Caco-2 (cell line): ENCODE measurements around the gene AKNA. TPM values are rescaled to one million over a fixed set of nuclear protein-coding genes. Genes with fewer than 3 reads are reported as not detected.

Source experiments
- BruUV-seq: library from RNA; stranded (reverse); fragments of 400-500 nt; replicated peaks from 2 replicates; lab custom pipeline; 2021; lab: Mats Ljungman, UMichigan
- CTCF ChIA-PET: fragments of 300-600 bp; sonication (Branson Sonifier 250); formaldehyde crosslinking; loops from one replicate; lab custom pipeline; 2022; ENCODE audit warnings: antibody characterized with exemption; lab: Charles Lee
- POLR2A ChIA-PET: fragments of 300-600 bp; sonication (Branson Sonifier 250); formaldehyde crosslinking; loops from one replicate; lab custom pipeline; 2022; ENCODE audit warnings: antibody characterized with exemption; lab: Charles Lee
- DNase-seq, 2 experiments: peaks; one replicate each; pipeline versions ENCODE4 v3.0.0 to v3.0.0-alpha.2; 2020 to 2022
- H3K27me3 ChIP-seq: replicated peaks from 2 replicates; pipeline ENCODE4 v1.6.0; 2011; ENCODE audit warnings: low read length; ENCODE audit not compliant: control insufficient read depth, insufficient read depth
- H3K36me3 ChIP-seq: 2 replicates; pipeline ENCODE4 v1.5.1; 2011; ENCODE audit warnings: low read length; ENCODE audit not compliant: control insufficient read depth, insufficient read depth
- H3K4me1 ChIP-seq: fragments of 250-450 bp; sonication (Bioruptor Pico); 2 replicates; pipeline ENCODE4 v1.5.1; 2020; ENCODE audit warnings: mild to moderate bottlenecking
- H3K4me3 ChIP-seq: 2 replicates; pipeline ENCODE4 v1.5.1; 2011; ENCODE audit warnings: low read depth, mild to moderate bottlenecking, control low read depth, low read length
- H3K9me3 ChIP-seq: fragments of 250-450 bp; sonication (Bioruptor Pico); 2 replicates; pipeline ENCODE4 v1.5.1; 2020; ENCODE audit warnings: mild to moderate bottlenecking, moderate library complexity
- H3K27ac Mint-ChIP-seq: one replicate; pipeline ENCODE4 v1.8.0; 2022; ENCODE audit warnings: mixed read lengths; ENCODE audit not compliant: unreplicated experiment
- H3K27me3 Mint-ChIP-seq: one replicate; pipeline ENCODE4 v1.8.0; 2022; ENCODE audit warnings: mixed read lengths; ENCODE audit not compliant: insufficient read depth, unreplicated experiment
- H3K36me3 Mint-ChIP-seq: one replicate; pipeline ENCODE4 v1.8.0; 2022; ENCODE audit warnings: mild to moderate bottlenecking, mixed read lengths; ENCODE audit not compliant: insufficient read depth, unreplicated experiment
- H3K4me1 Mint-ChIP-seq: one replicate; pipeline ENCODE4 v1.8.0; 2022; ENCODE audit warnings: low read depth, mixed read lengths; ENCODE audit not compliant: unreplicated experiment
- H3K4me3 Mint-ChIP-seq: one replicate; pipeline ENCODE4 v1.8.0; 2022; ENCODE audit warnings: mild to moderate bottlenecking, moderate library complexity, mixed read lengths; ENCODE audit not compliant: unreplicated experiment
- H3K9me3 Mint-ChIP-seq: one replicate; pipeline ENCODE4 v1.8.0; 2022; ENCODE audit warnings: mixed read lengths; ENCODE audit not compliant: unreplicated experiment
- CTCF ChIP-seq, 2 experiments: fragments of 200-600 bp in 1 of 2; IDR thresholded peaks; 1 replicate in 1 of 2; 2 replicates in 1 of 2; pipeline versions ENCODE4 v1.5.1 to v1.8.0; 2011 to 2022; ENCODE audit warnings: antibody characterized with exemption in 1 of 2, control low read depth in 1 of 2, inconsistent platforms in 1 of 2, low read depth in 1 of 2, low read length in 1 of 2, mild to moderate bottlenecking in 1 of 2, moderate library complexity in 1 of 2; ENCODE audit not compliant: insufficient read depth in 1 of 2, severe bottlenecking in 1 of 2, unreplicated experiment in 1 of 2
- intact Hi-C: fragments of 100-400 bp; cut with micrococcal nuclease; formaldehyde crosslinking; loops from one replicate; pipeline ENCODE4 v1.10.0; 2022; ENCODE audit not compliant: unreplicated experiment
- total RNA-seq: library from RNA; stranded (reverse); gene quantifications from 2 replicates; pipeline ENCODE4 v1.2.3, GENCODE V29; 2022

The AKNA gene
- total RNA-seq, 1 experiment from 2014 or later, result 57.8 TPM

GRCh38 chr9:114349713-114350480 is 37.9 kb downstream of the AKNA start:
- Mint-ChIP-seq H3K4me1 (peaks cover 15% of the 10 kb centered on the region), H3K4me3 (peak overlapping the region; percentile 0), H3K27me3 (no peaks in the 10 kb centered on the region), H3K9me3 (no peaks in the 10 kb centered on the region), H3K27ac (peak overlapping the region; percentile 69), H3K36me3 (peaks cover 40% of the 10 kb centered on the region)
- no peak for TF ChIP-seq CTCF (IDR thresholded peaks at IDR 0.05; ENCODE audit: insufficient read depth in 1 of 2, low read depth in 1 of 2, low read length in 1 of 2, severe bottlenecking in 1 of 2, unreplicated experiment in 1 of 2)
- POLR2A ChIA-PET, result interaction anchor here (0.7 kb wide), 1 partner anchor 237 kb away, joined by 4 read pairs; no protein-coding TSS in a partner anchor
- intact Hi-C loops, result loop anchor here (2.0 kb wide), 1 partner anchor 47 kb away; no protein-coding TSS in a partner anchor
- DNase-seq, result no peak
- Histone ChIP-seq H3K4me1 (peaks cover 17% of the 10 kb centered on the region), H3K9me3 (no peaks in the 10 kb centered on the region), H3K4me3 (no peak overlapping the region), H3K36me3 (peaks cover 2% of the 10 kb centered on the region; the same call in 1 of the 2 replicates), H3K27me3 (no peaks in the 10 kb centered on the region)
- no TSS peak for BruUV-seq
- CTCF ChIA-PET, result interaction anchor here (0.5 to 0.7 kb wide), 2 partner anchors 43 to 718 kb away, joined by 3 to 4 read pairs; no protein-coding TSS in a partner anchor

- H3K27me3 Mint-ChIP-seq, result no peaks in the 10 kb centered on the region
- H3K36me3 Mint-ChIP-seq, result peaks cover 40% of the 10 kb centered on the region
- intact Hi-C loops, result loop anchor here (2.0 kb wide), 1 partner anchor 48 kb away; no protein-coding TSS in a partner anchor
- no peak for TF ChIP-seq CTCF (IDR thresholded peaks at IDR 0.05; ENCODE audit: insufficient read depth in 1 of 2, low read depth in 1 of 2, low read length in 1 of 2, severe bottlenecking in 1 of 2, unreplicated experiment in 1 of 2)
- Histone ChIP-seq H3K4me1 (peaks cover 17% of the 10 kb centered on the region), H3K36me3 (peaks cover 2% of the 10 kb centered on the region; the same call in 1 of the 2 replicates), H3K27me3 (no peaks in the 10 kb centered on the region), H3K4me3 (no peak overlapping the region), H3K9me3 (no peaks in the 10 kb centered on the region)
- peak overlapping the region; percentile 0 for H3K4me3 Mint-ChIP-seq
- H3K4me1 Mint-ChIP-seq, result peaks cover 15% of the 10 kb centered on the region
- H3K9me3 Mint-ChIP-seq, result no peaks in the 10 kb centered on the region
- no TSS peak for BruUV-seq
- DNase-seq, result peak; percentile 80 to 81
- peak overlapping the region; percentile 69 for H3K27ac Mint-ChIP-seq
- ChIA-PET POLR2A (no interaction called here), CTCF (interaction anchor here (0.9 kb wide), 1 partner anchor 267 kb away, joined by 3 read pairs; no protein-coding TSS in a partner anchor)
Measured at GRCh38 chr9:114348906-114349482, 38.8 kb downstream of the AKNA start.

- intact Hi-C loops, result loop anchor here (2.0 kb wide), 1 partner anchor 48 kb away; no protein-coding TSS in a partner anchor
- H3K36me3 Mint-ChIP-seq, result peaks cover 40% of the 10 kb centered on the region
- Histone ChIP-seq H3K36me3 (peaks cover 2% of the 10 kb centered on the region; the same call in 1 of the 2 replicates), H3K4me1 (peaks cover 17% of the 10 kb centered on the region), H3K9me3 (no peaks in the 10 kb centered on the region), H3K27me3 (no peaks in the 10 kb centered on the region), H3K4me3 (no peak overlapping the region)
- peak overlapping the region; percentile 69 for H3K27ac Mint-ChIP-seq
- TF ChIP-seq CTCF (IDR thresholded peaks at IDR 0.05; ENCODE audit: insufficient read depth in 1 of 2, low read depth in 1 of 2, low read length in 1 of 2, severe bottlenecking in 1 of 2, unreplicated experiment in 1 of 2), result no peak
- no peak for DNase-seq
- no peaks in the 10 kb centered on the region for H3K9me3 Mint-ChIP-seq
- peaks cover 15% of the 10 kb centered on the region for H3K4me1 Mint-ChIP-seq
- TSS peak; percentile 14 for BruUV-seq
- H3K4me3 Mint-ChIP-seq, result no peak overlapping the region
- ChIA-PET CTCF (interaction anchor here (0.9 kb wide), 1 partner anchor 266 kb away, joined by 3 read pairs; no protein-coding TSS in a partner anchor), POLR2A (no interaction called here)
- H3K27me3 Mint-ChIP-seq, result no peaks in the 10 kb centered on the region
Measured at GRCh38 chr9:114348261-114348905, 39.4 kb downstream of the AKNA start.
